HG03442 (cell line): ENCODE data around the gene RASL10A.

Experiments used
- ATAC-seq: cut with Tn5 transposase; IDR thresholded peaks from one replicate; pipeline ENCODE4 v1.9.1; 2021; ENCODE audit warnings: mild to moderate bottlenecking, moderate library complexity; ENCODE audit not compliant: unreplicated experiment

RASL10A gene

DNA sequence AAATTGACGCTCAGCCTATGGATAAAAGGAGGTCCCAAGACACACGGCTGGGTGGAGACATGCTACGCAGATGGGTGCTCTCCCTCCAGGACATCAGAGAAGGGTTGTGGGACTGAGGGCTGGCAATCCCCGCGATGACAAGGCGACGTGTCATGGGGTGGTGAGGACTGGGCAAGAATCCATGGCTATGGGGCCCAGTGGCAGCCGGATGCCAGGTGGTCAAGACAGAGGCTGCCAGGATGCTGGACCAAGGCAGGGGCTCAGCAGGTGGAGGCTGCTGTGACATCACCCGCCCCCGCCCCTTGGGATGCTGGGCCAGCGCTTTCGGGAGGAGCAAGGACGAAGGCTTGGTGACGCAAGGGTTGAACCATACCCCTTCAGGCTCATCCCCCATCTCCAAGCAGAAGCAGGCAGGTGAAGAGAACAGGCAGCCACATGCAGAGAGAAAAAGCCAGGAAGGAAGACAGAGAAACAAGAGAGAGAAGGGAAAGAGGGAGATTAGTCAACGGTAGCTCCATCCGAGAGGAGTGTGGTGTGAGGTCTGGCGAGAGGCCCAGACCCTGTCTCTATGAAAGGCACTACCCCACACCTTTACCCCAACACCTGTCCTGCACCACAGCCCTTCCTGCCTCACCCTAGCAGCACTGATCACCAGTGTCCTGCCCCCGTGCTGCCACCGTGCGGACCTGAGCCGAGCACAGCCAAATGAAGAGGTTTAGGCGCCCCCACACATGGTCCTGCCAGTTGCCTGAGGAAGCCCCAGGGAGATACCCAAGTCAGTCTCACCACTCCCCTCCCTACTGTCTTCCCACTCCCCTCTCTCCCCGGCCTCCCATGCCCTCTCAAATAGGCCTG lies 24.1 kb upstream of the RASL10A start:
- no peak for ATAC-seq

DNA sequence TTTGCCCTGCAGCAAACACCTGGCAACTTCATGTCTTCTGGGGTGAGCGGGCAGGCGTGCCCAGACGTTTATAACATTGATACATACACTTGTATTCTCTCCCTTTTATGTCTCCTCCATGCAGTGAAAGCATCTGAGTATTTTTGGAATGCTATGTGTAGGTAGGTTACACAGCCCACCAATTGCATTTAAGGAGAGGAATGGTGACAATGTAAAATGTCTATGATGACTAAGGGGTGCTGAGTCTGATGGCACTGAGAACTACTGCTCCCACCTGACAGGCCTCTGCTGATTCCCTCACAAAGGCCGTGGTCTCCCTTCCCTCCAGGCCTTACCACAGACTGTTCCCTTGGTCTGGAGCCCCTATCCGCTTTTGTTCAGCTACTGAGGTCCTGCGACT lies 22.9 kb upstream of the RASL10A start:
- ATAC-seq: no peak

DNA sequence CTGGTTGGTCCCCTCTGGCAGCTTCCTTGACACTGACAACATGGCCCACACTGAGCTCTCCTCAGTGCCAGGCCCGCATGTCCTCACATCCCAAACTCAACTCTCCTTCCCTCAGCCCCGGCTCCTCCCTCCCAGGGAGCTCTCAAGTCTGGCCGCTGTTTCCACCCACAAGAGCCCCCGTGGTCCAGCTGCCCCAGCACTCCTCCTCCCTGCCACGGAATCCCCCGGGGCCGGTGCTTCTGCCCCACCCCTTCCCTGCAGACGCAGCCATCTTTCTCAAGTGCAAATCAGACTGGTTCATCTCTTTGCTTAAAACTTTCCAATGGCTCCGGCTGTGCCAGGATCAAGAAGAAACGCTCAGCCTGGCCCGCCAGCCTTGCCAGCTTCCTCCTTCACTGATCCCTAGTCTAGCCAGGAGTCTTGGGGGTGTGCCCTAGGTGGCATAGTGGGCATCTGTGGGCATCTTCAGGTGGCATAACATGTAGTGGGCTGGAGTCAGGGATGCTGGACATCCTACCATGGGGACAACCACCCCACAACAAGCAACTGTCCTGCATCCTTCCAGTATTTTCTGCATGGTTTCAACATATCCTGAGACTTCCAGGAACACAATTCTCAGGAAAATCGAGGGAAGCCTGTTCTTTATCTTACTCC lies 22.3 kb upstream of the RASL10A start:
- no peak for ATAC-seq

DNA sequence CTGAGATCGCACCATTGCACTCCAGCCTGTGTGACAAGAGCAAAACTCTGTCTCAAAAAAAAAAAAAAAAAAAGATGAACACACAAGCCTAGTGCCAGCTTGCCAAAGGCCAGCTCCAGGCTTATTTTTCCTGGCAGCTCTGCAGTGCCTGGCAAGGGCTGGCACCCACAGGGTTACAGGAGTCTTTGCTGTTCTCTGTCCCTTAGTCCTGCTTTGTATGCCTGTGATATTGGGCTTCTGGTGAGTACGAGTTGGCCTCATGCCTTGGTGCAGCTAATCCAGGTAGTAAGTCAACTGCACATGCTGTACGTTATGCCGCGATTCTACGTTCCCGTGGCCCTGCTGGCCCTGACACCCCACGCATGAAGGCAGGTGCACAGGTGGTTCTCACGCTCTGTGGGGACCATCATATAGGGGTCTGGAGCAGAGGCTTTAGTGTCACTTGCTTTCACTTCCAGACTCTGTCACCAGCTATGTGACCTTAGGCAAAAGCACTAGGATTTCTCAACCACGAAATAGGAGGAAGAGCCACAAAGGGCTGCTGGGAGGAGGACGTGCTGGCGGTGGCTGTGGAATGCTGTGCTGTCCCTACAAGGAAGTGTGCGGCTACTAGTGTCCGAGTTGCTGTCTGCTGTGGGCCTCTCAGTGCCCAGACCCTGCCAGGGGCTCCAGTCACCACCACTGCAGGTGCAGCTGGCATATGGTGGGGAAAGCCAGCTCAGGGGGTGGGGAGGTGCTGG lies 21.4 kb upstream of the RASL10A start:
- ATAC-seq: no peak

GRCh38 chr22:29335656-29336055 lies 20.2 kb upstream of the RASL10A start:
- no peak for ATAC-seq

- ATAC-seq: no peak
These were observed 19.3 kb upstream of the RASL10A start for GRCh38 chr22:29334696-29335344.

GRCh38 chr22:29334148-29334547 lies 18.7 kb upstream of the RASL10A start:
- no peak for ATAC-seq

GRCh38 chr22:29332886-29333496 lies 17.5 kb upstream of the RASL10A start:
- ATAC-seq: no peak

GRCh38 chr22:29331658-29332300 lies 16.3 kb upstream of the RASL10A start:
- ATAC-seq: no peak

- no peak for ATAC-seq
These were observed 15.7 kb upstream of the RASL10A start for GRCh38 chr22:29331213-29331612.

GRCh38 chr22:29330753-29331152 lies 15.3 kb upstream of the RASL10A start:
- ATAC-seq: no peak

DNA sequence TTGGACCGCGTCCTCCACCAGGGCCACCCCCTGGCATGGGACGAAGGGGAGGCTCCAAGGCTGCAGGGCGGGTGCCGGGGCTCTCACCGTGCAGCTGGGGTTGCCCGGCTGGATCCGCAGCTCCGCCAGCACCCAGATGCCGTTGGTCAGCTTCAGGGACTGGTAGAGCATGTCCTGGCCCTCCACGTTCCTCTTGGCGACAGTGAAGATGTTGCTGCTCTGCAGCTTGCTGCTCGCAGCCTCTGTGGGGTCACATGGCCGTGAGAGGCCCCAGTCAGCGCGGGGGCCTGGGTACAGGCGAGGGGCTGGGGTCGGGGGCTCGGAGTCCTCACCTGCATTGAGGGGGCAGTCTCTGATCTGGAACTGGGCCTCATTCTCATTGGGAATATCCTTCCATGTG lies 14.8 kb upstream of the RASL10A start:
- ATAC-seq: no peak

DNA sequence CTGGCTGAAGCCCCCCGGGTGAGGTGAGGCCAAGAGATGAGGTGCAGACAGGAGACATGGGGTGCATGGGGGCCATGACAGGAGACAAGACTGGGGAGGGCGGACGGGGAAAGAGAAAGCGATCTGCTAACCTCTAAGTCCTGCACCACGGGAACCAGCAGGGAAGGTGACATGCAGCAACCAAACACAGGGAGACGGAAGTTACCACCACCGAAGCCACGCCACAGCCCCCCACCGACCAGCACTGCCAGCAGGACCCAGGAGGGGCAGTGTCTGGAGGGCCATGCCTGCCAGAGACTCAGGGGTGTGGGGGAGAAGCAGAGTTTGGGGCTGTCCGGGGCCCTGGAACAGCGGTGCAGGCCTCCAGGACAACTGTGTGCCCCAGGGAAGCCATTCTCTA lies 14.1 kb upstream of the RASL10A start:
- ATAC-seq: no peak

DNA sequence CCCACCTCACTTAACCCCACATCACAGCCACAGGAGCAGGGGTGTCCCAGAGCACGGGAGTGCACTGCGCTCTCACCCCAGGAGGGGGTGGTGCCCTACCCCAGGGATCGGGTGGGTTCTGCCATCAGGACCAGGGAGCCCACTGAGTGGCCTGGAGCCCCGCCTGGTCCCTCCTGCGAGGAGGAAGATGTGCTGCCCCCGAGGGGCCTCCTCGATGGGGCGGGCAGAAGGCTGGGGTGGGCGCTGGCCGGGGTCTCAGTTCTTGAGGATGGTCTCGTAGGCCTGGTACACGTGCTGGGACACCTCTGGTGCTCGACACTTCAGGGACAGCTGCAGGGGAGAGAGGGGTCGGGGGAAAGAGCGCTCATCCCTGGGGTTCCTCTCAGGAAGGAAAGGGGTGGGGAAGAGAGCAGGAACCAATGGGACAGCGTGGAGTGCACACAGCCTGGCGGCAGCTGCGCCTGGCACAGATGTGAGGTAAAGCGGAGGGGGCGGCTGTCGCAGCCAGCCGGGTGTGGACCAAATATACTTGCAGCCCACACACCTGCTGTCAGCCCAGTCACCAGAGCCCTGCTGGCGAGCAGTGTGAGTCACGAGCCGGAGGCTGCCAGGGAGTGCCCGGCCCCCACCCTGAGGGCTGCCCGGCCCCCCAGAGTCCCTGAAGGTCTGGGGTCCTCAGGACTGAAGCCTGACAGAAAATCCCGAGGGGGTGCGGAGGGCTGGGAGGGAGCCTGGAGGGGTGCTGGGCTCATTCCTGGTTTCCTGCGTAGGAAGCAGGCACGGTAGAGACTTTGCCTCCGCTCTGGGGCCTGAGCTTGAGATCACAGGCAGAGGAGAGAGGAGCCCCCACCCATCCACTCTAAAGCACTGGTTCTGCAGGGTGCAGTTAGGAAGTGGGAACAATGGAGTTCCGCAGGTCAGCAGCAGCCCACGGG lies 13.3 kb upstream of the RASL10A start:
- no peak for ATAC-seq

DNA sequence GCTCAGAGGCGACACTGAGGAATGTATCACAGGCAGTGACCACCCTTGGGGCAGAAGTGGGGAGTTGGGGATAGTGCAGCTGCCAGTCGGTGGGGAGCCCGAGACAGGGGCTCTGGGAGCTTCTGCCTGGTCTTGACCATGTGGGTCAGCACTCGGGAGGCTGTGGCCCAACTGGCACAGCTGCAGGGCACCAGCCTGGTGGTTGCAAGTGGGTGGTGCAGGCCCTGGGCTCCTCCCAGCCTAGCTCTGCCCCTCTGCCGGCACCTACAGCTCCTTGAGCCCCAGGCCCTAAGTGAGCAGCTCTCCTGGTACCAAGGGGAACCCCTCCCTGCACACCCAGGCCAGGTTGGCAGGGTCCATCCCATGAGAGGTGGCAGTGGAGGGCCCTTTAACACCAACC lies 12.6 kb upstream of the RASL10A start:
- no peak for ATAC-seq

DNA sequence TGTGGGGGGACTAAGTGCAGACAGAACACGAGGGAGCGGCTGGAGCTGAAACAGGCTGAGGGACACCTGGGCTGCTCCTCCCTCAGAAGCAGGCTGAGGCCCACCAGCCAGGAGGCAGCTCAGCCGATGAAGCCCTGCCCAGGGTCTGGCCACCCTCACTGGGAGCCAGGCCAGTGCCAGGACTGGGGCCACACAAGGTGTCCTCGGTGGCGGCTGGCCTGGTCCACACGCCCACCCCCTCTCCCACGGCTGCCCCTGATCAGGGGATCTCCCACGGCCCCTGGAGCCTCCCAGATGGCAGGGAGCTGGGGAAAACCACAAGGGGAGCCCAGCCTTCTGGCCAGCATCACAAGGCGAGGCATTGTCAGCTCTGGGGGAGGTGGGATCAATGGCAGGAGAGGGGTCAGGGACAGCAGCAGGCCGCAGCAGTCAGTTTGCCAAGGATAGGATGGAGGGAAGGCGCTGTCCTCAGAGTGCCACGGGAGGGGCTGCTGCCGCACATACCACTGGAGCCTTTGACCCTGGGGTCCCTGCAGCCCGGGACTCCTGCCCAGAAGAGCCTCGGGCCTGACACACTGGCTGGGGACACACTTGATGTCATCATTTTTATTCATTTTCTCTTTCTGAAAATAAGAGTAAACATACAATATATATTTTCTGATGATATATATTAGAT lies 11.7 kb upstream of the RASL10A start:
- ATAC-seq: no peak

GRCh38 chr22:29326481-29326880 lies 11.0 kb upstream of the RASL10A start:
- no peak for ATAC-seq

DNA sequence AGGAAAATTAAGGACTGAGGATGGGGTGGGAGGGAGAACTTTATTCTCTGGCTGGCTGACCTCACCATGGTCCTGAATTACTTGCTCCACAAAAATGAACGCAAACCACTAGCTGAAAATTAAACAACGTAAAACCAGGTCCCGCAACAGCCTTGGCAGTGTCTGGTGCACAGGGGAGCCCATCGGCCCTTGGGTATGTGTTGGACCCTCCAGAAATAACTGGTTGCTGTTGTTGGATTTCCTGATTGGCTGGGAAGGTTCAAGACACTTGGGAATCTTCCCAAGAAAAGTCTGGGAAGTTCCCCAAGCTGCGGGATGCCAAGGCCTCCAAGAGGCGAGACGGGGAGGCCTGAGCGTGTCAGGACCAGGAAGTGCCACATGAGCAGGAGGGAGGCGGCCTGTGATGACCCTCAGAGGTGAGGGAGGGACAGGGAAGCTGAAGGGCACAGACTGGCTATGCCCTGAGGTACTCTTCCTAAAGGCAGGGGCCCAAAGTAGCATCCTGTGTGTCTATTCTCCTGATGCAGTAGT lies 10.4 kb upstream of the RASL10A start:
- no peak for ATAC-seq
